ENCODE measurements around the gene TMEM62.
"Not testable (repeated sequence)": the region's sequence is repeated elsewhere in the genome, so short reads cannot be mapped to it uniquely, and the experiment has no call there.

The TMEM62 gene

GRCh38 chr15:43183270-43183669, 49.9 kb downstream of the TMEM62 start:
- no peak for DNase-seq (ENCODE audit: low spot score)

- no peak for DNase-seq (ENCODE audit: low spot score)
Measured at GRCh38 chr15:43184407-43185124, 51.2 kb downstream of the TMEM62 start.

- DNase-seq (ENCODE audit: low spot score) = peak; percentile 98
Measured at GRCh38 chr15:43185157-43186002, 52.0 kb downstream of the TMEM62 start, which contains the start of gene CCNDBP1. Gene CCNDBP1 (plus strand): TSS chr15:43185403. CDS start chr15:43185499, 96 bp downstream.

GRCh38 chr15:43186003-43186353, 52.6 kb downstream of the TMEM62 start:
- no peak for DNase-seq (ENCODE audit: low spot score)

- DNase-seq (ENCODE audit: low spot score) = no peak
Measured at GRCh38 chr15:43187544-43188155, 54.3 kb downstream of the TMEM62 start.

- no peak for DNase-seq (ENCODE audit: low spot score)
Measured at GRCh38 chr15:43189296-43189695, 55.9 kb downstream of the TMEM62 start.

DNA sequence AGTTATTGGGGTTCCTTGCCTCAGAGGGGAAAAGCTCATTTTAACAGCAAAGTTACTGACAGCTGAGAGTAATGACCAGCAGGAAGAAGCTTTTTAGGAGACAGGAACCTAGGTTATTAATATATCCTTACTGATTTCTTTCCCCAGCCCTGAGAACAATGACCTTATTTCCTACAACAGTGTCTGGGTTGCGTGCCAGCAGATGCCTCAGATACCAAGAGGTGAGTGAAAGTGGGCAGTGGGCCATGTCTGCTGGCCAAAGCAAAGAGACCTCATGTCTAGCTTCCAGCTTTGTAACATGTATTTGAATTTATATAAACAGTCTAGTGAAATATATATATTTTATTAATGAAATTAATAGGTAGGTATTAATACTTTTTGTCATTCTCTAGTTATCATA, 56.8 kb downstream of the TMEM62 start:
- no peak for DNase-seq (ENCODE audit: low spot score)

DNA sequence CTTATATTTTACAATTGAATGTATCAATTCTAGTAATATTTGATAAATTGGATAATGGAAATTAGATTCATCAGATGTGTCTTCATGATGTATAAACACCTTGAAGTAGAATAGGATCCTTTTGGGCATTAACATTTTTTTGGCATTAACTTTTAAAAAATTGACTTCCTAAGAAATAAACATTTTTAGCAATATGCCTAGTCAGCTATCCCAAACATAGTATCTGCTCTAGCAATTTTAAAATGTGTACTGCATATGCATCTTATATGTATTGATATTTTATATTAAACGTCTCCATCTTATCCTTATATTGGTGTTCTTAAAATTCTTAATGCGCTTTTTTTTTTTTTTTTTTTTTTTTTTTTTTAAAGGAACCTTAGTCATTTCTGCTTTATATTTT, 60.3 kb downstream of the TMEM62 start:
- DNase-seq (ENCODE audit: low spot score) = no peak

DNA sequence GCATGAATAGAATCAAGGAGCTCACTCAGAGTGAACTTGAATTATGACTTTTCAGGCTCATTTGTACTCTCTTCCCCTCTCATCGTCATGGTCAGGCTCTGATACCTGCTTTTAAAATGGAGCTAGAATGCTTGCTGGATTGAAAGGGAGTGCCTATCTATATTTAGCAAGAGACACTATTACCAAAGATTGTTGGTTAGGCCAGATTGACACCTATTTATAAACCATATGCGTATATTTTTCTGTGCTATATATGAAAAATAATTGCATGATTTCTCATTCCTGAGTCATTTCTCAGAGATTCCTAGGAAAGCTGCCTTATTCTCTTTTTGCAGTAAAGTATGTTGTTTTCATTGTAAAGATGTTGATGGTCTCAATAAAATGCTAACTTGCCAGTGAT, 61.4 kb downstream of the TMEM62 start:
- DNase-seq (ENCODE audit: low spot score) = no peak

- DNase-seq (ENCODE audit: low spot score) = no peak
Measured at GRCh38 chr15:43196760-43197548, 63.6 kb downstream of the TMEM62 start.

DNA sequence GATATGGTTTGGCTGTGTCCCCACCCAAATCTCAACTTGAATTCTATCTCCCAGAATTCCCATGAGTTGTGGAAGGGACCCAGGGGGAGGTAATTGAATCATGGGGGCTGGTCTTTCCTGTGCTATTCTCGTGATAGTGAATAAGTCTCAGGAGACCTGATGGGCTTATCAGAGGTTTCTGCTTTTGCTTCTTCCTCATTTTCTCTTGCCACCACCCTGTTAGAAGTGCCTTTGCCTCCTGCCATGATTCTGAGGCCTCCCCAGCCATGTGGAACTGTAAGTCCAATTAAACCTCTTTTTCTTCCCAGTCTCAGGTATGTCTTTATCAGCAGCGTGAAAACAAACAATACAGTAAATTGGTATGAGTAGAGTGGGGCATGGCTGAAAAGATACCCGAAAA, 64.4 kb downstream of the TMEM62 start:
- not testable (repeated sequence) for DNase-seq (ENCODE audit: low spot score)

GRCh38 chr15:43198556-43198955, 65.2 kb downstream of the TMEM62 start:
- not testable (repeated sequence) for DNase-seq (ENCODE audit: low spot score)

- DNase-seq (ENCODE audit: low spot score) = no peak
Measured at GRCh38 chr15:43198992-43199391, 65.6 kb downstream of the TMEM62 start.

GRCh38 chr15:43199945-43200488, 66.6 kb downstream of the TMEM62 start:
- peak; percentile 10 for DNase-seq (ENCODE audit: low spot score)

GRCh38 chr15:43204016-43204901, 70.9 kb downstream of the TMEM62 start:
- DNase-seq (ENCODE audit: low spot score) = peak; percentile 55

GRCh38 chr15:43206054-43206453, 72.7 kb downstream of the TMEM62 start:
- peak; percentile 2 for DNase-seq (ENCODE audit: low spot score)

DNA sequence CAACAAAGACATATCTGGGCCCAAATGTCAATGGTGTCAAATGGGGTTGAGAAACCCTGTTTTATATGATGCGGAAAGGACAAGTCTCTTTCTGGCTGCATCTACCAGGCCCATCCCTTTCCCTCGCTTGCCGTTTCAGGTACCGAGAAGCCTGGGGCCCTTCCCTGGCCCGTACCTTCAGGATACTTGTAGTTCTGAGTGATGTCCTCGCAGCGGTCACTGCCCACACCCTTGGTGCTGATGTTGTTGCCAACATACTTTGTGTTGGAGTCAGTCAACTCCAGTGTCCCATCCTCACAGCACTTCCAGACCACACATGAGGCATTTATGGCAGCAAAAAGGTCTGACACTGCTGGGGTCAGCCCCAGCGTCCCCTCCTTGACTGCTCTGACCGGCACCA, 73.6 kb downstream of the TMEM62 start:
- DNase-seq (ENCODE audit: low spot score) = no peak

DNA sequence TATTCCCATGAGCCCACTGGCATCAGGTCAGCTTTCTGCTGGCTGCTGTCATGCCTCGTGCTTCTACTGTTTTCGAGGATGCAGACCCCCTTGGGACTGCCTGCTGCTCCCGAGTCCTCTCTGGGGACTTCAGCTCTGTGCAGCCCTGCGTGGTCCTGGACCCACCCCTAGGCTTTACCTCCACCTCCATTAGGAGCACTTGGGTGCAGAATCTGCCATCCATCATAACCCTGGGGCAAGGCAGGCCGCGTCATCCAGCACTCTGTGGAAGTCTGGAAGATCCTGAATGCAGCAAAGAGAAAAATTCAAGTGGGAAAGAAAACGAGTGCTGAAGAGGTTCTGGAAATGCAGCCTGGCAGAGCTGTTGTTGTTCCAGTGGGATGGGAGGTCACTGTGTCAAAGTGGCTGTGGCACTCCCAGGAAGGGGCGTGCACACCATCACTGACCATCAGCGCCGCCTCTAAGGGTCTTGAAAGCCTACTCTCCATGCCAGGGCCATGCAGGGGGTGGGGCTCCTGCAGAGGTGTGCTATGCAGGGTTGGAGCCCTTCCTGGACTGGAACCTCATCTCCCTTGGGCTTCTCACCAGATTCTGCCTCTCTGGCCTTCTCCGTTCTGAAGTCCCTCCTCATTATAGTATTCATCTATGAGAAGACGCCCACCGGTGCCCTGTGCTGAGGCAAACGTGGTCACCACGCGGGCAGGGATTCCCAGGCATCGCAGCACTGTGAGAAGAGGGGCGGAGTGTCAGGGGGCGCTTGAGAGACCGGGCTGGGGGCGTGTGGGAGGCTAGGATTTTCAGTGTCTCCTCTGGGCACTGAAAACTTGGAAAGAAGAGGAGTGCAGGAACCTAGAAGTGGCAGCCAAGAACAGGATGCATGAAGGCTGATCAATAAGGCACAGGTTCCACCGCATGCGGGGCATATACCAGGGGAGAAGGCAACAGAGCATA, 74.9 kb downstream of the TMEM62 start:
- DNase-seq (ENCODE audit: low spot score) = no peak

DNA sequence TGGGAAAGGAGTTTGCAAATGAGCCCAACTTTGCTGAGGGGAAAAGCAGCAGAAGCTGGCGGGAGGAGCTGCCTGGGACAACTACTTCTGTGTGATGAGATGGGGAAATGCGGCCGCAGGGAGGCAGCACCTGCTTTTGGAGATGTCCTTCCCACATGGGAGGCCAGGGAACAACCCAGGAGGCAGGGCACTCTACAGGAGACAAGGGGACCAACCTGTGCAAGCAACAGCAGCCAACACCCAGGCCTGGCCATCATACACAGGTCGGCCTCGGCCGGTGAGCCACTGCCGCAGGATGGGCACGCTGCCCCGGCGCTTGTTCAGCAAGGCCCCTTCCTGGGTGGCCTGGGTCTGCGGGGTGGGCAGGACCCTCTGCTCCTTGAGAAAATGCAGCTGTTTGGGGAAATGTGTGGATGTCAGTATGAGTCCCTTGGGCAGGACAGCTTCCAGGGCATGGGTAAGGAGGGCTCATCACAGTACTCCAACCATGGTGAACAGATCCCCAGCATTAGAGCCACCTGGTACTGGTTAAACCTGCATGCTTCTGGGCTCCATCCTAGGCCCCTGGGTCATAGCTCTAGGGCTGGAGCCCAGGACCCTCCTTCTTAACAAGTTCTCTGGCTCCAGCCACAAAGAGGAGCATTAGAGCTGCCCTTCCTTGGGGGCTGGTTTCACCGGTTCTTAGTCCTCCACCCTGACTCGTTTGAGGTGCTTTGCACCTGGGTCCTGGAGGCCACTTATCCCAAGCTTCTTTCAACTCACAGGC, 75.9 kb downstream of the TMEM62 start:
- DNase-seq (ENCODE audit: low spot score) = peak; percentile 64
